K562 (cell line): ENCODE results near the gene PTP4A2. TPM values are rescaled to one million over a fixed set of nuclear protein-coding genes. Genes with fewer than 3 reads are reported as not detected.

ENCODE experiments used
- ARHGAP35 ChIP-seq: fragments of 450-650 bp; IDR thresholded peaks from 2 replicates; pipeline ENCODE4 v1.6.1; 2018; ENCODE audit not compliant: partially characterized antibody
- CHD1 ChIP-seq: fragments of 200-600 bp; sonication (generic); IDR thresholded peaks from one replicate; pipeline ENCODE4 v1.6.1; 2012; ENCODE audit warnings: mild to moderate bottlenecking, moderate library complexity, low read length, inconsistent platforms
- ELF1 ChIP-seq: fragments of 200-800 bp; sonication (Bioruptor generic); IDR thresholded peaks from 2 replicates; pipeline ENCODE4 v1.6.1; 2016; ENCODE audit warnings: missing genetic modification characterization, missing compliant biosample characterization
- HMGXB4 ChIP-seq: sonication (generic); formaldehyde crosslinking; IDR thresholded peaks from 2 replicates; pipeline ENCODE4 v1.8.1; 2023; ENCODE audit warnings: mild to moderate bottlenecking, missing genetic modification reagents
- MTA2 ChIP-seq: fragments of 450-650 bp; IDR thresholded peaks from 2 replicates; pipeline ENCODE4 v1.6.1; 2016; ENCODE audit warnings: low read depth
- NBN ChIP-seq: fragments of 450-650 bp; IDR thresholded peaks from 2 replicates; pipeline ENCODE4 v1.6.1; 2016; ENCODE audit warnings: low read depth, mild to moderate bottlenecking
- OTX1 ChIP-seq: fragments of 450-650 bp; formaldehyde crosslinking; IDR thresholded peaks from 2 replicates; pipeline ENCODE4 v1.4.0; 2022; ENCODE audit warnings: mild to moderate bottlenecking
- SMARCA4 ChIP-seq: fragments of 450-650 bp; IDR thresholded peaks from 2 replicates; pipeline ENCODE4 v1.6.1; 2016
- SMARCA5 ChIP-seq: fragments of 450-650 bp; IDR thresholded peaks from 2 replicates; pipeline ENCODE4 v1.6.1; 2016
- SRSF9 ChIP-seq: fragments of 200-400 bp; formaldehyde crosslinking; IDR thresholded peaks from 2 replicates; pipeline ENCODE4 v1.6.1; 2017; ENCODE audit warnings: low read depth, low read length, borderline replicate concordance
- TCF7L2 ChIP-seq: fragments of 150-350 bp; IDR thresholded peaks from 2 replicates; pipeline ENCODE4 v1.6.1; 2016; ENCODE audit warnings: low read depth, mild to moderate bottlenecking, low read length, moderate library complexity
- TGIF2 ChIP-seq: sonication (generic); formaldehyde crosslinking; IDR thresholded peaks from 2 replicates; pipeline ENCODE4 v1.8.1; 2022; ENCODE audit warnings: mild to moderate bottlenecking, missing genetic modification reagents, moderate library complexity
- TOE1 ChIP-seq, 2 experiments: fragments of 450-650 bp in 1 of 2; sonication (generic) in 1 of 2; formaldehyde crosslinking in 1 of 2; IDR thresholded peaks; 2 replicates each; pipeline versions ENCODE4 v1.7.1 to v1.8.0; 2016 to 2022; ENCODE audit warnings: borderline replicate concordance in 2 of 2, mild to moderate bottlenecking in 2 of 2, antibody characterized with exemption in 1 of 2, inconsistent platforms in 1 of 2, low read depth in 1 of 2, missing genetic modification reagents in 1 of 2, moderate library complexity in 1 of 2
- ZNF764 ChIP-seq: fragments of 250-450 bp; sonication (Bioruptor Pico); IDR thresholded peaks from 2 replicates; pipeline ENCODE4 v1.4.0; 2020; ENCODE audit warnings: low read depth, mild to moderate bottlenecking, moderate library complexity
- ZNF766 ChIP-seq: fragments of 200-800 bp; sonication (Bioruptor generic); conservative IDR thresholded peaks from 2 replicates; pipeline ENCODE4 v1.6.1; 2016; ENCODE audit warnings: missing genetic modification characterization, missing compliant biosample characterization
- polyA plus RNA-seq, 8 experiments: library from polyadenylated mRNA; depleted of rRNA in 4 of 8; stranded (reverse) in 5 of 8; unstranded in 3 of 8; fragments of >200 nt; fragmentation: Nextera tagmentation in 2 of 8; fragmentation: Illumina TruSeq in 1 of 8; extraction: Ambion mirVana in 2 of 8; extraction: Trizol in 1 of 8; gene quantifications; 2 replicates each; pipeline versions ENCODE4 v1.2.1 to v1.2.3, GENCODE V29; 2011 to 2014; ENCODE audit warnings: inconsistent platforms in 1 of 8, missing spikeins in 1 of 8
- total RNA-seq, 7 experiments: library from RNA; depleted of rRNA in 6 of 7; stranded (reverse); fragments of >200 nt in 6 of 7; fragmentation: Illumina TruSeq in 2 of 7; extraction: Trizol in 2 of 7; gene quantifications; 2 replicates each; pipeline versions ENCODE4 v1.2.1 to v1.2.3, GENCODE V29; 2011 to 2021; ENCODE audit warnings: low replicate concordance in 1 of 7
- TF ChIP-seq, protein P1 (sequence below): fragments of 450-650 bp; IDR thresholded peaks from 2 replicates; pipeline ENCODE4 v1.7.0; 2016; ENCODE audit warnings: borderline replicate concordance
- TF ChIP-seq, protein P2 (sequence below): IDR thresholded peaks from 3 replicates; pipeline ENCODE4 v1.6.1; 2011; ENCODE audit warnings: borderline replicate concordance, mild to moderate bottlenecking, moderate library complexity; ENCODE audit not compliant: insufficient read length; ENCODE audit errors: extremely low read depth
- TF ChIP-seq, protein P3 (sequence below): IDR thresholded peaks from 2 replicates; pipeline ENCODE4 v1.6.1; 2011; ENCODE audit warnings: borderline replicate concordance, low read depth, mild to moderate bottlenecking, moderate library complexity, low read length; ENCODE audit not compliant: insufficient read depth, poor library complexity, severe bottlenecking

PTP4A2 gene
- total and polyA plus RNA-seq, 9 of the 15 experiments (the other 6 are each of a cell fraction or from before 2014, with no cell fraction given), result 197 to 870 (median 480) TPM

DNA sequence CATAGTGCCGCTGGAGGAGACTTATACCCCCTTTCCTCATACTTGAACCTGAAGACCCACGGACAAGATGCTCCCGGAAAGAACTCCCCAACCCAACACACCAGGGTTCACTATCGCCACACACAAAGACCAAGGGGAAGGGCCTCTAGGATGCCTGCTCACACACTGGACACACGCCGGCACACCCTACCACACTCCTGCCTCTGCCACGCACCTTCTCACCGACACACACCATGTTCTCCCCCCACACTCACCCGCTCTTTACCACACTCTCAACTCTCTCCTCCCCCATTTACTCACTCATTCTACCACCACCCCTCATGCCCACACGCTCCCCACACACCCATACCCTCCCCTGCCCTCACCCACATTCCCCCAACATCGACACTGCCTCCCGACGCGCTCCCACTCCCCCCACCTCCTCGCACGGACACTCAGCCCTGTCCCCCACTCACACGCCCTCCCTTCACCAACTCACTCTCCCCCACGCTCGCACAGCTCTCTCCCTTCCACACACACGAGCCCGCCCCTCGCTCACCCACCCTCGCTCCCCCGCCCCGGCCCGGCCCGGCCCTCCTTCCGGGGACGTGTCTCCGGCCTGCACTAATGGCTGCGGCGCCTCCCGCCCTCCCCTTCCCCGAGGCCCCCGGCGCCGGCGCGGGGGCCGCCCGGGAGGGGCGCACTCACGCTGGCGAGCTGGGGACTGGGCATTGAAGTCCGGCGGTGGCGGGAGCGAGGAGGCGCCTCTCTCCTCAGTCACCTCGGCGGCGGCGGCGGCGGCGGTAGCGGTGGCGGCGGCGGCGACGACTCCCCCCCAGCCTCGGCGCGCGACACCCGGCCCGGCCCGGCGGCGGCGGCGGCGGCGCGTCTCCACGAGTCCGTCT is 626 bp downstream of the PTP4A2 start (continued):
- TF ChIP-seq OTX1 (CRISPR knock-in tag), result peak; percentile 98
- TF ChIP-seq HMGXB4 (CRISPR knock-in tag), result peak; percentile 9; the same call in 1 of the 2 replicates
- TF ChIP-seq CHD1, result peak; percentile 96
- peak; percentile 78 for TF ChIP-seq TOE1 (IDR thresholded peaks at IDR 0.05; ENCODE audit: borderline replicate concordance)
- TF ChIP-seq TOE1 (CRISPR knock-in tag; IDR thresholded peaks at IDR 0.05; ENCODE audit: borderline replicate concordance, low read depth), result no peak
- no peak for TF ChIP-seq TCF7L2
- peak; percentile 94 for TF ChIP-seq SMARCA5
- peak; percentile 46; the same call in 1 of the 2 replicates for TF ChIP-seq MTA2
- TF ChIP-seq, protein P1, sequence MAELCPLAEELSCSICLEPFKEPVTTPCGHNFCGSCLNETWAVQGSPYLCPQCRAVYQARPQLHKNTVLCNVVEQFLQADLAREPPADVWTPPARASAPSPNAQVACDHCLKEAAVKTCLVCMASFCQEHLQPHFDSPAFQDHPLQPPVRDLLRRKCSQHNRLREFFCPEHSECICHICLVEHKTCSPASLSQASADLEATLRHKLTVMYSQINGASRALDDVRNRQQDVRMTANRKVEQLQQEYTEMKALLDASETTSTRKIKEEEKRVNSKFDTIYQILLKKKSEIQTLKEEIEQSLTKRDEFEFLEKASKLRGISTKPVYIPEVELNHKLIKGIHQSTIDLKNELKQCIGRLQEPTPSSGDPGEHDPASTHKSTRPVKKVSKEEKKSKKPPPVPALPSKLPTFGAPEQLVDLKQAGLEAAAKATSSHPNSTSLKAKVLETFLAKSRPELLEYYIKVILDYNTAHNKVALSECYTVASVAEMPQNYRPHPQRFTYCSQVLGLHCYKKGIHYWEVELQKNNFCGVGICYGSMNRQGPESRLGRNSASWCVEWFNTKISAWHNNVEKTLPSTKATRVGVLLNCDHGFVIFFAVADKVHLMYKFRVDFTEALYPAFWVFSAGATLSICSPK, result peak; percentile 99; the same call in 1 of the 2 replicates
- TF ChIP-seq ZNF766 (CRISPR knock-in tag), result no peak; the same call in 1 of the 2 replicates
- peak; percentile 80; the same call in 1 of the 2 replicates for TF ChIP-seq TGIF2
- TF ChIP-seq ELF1 (tag), result peak; percentile 68; the same call in 1 of the 2 replicates
- TF ChIP-seq ZNF764 (CRISPR knock-in tag), result no peak
- TF ChIP-seq, protein P2, sequence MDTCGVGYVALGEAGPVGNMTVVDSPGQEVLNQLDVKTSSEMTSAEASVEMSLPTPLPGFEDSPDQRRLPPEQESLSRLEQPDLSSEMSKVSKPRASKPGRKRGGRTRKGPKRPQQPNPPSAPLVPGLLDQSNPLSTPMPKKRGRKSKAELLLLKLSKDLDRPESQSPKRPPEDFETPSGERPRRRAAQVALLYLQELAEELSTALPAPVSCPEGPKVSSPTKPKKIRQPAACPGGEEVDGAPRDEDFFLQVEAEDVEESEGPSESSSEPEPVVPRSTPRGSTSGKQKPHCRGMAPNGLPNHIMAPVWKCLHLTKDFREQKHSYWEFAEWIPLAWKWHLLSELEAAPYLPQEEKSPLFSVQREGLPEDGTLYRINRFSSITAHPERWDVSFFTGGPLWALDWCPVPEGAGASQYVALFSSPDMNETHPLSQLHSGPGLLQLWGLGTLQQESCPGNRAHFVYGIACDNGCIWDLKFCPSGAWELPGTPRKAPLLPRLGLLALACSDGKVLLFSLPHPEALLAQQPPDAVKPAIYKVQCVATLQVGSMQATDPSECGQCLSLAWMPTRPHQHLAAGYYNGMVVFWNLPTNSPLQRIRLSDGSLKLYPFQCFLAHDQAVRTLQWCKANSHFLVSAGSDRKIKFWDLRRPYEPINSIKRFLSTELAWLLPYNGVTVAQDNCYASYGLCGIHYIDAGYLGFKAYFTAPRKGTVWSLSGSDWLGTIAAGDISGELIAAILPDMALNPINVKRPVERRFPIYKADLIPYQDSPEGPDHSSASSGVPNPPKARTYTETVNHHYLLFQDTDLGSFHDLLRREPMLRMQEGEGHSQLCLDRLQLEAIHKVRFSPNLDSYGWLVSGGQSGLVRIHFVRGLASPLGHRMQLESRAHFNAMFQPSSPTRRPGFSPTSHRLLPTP, result no peak
- TF ChIP-seq, protein P3, sequence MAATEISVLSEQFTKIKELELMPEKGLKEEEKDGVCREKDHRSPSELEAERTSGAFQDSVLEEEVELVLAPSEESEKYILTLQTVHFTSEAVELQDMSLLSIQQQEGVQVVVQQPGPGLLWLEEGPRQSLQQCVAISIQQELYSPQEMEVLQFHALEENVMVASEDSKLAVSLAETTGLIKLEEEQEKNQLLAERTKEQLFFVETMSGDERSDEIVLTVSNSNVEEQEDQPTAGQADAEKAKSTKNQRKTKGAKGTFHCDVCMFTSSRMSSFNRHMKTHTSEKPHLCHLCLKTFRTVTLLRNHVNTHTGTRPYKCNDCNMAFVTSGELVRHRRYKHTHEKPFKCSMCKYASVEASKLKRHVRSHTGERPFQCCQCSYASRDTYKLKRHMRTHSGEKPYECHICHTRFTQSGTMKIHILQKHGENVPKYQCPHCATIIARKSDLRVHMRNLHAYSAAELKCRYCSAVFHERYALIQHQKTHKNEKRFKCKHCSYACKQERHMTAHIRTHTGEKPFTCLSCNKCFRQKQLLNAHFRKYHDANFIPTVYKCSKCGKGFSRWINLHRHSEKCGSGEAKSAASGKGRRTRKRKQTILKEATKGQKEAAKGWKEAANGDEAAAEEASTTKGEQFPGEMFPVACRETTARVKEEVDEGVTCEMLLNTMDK, result peak; percentile 73
- TF ChIP-seq SRSF9, result no peak
- TF ChIP-seq SMARCA4, result peak; percentile 62
- TF ChIP-seq ARHGAP35, result peak; percentile 83
- peak; percentile 84; the same call in 1 of the 2 replicates for TF ChIP-seq NBN
